ENCODE results near the gene JKAMP.
"Not testable (repeated sequence)": the region's sequence is repeated elsewhere in the genome, so short reads cannot be mapped to it uniquely, and the experiment has no call there.

The JKAMP gene, protein sequence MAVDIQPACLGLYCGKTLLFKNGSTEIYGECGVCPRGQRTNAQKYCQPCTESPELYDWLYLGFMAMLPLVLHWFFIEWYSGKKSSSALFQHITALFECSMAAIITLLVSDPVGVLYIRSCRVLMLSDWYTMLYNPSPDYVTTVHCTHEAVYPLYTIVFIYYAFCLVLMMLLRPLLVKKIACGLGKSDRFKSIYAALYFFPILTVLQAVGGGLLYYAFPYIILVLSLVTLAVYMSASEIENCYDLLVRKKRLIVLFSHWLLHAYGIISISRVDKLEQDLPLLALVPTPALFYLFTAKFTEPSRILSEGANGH

GRCh38 chr14:59483819-59484638 is at the start of gene JKAMP, which contains the start of gene L3HYPDH:
JKAMP (plus strand) TSS chr14:59484517; CDS start chr14:59484590, 73 bp downstream.
L3HYPDH (minus strand) TSS chr14:59484408; CDS start chr14:59484316, 92 bp downstream.
- TF ChIP-seq, protein P1, sequence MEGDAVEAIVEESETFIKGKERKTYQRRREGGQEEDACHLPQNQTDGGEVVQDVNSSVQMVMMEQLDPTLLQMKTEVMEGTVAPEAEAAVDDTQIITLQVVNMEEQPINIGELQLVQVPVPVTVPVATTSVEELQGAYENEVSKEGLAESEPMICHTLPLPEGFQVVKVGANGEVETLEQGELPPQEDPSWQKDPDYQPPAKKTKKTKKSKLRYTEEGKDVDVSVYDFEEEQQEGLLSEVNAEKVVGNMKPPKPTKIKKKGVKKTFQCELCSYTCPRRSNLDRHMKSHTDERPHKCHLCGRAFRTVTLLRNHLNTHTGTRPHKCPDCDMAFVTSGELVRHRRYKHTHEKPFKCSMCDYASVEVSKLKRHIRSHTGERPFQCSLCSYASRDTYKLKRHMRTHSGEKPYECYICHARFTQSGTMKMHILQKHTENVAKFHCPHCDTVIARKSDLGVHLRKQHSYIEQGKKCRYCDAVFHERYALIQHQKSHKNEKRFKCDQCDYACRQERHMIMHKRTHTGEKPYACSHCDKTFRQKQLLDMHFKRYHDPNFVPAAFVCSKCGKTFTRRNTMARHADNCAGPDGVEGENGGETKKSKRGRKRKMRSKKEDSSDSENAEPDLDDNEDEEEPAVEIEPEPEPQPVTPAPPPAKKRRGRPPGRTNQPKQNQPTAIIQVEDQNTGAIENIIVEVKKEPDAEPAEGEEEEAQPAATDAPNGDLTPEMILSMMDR (IDR thresholded peaks at IDR 0.05; ENCODE audit: borderline replicate concordance, insufficient read depth, low read depth, low read length): peak; percentile 45; the same call in 1 of the 2 replicates
- H3K4me3 ChIP-seq (ENCODE audit: low read depth, low read length): peak within 1 kb of the TSS; percentile 88

GRCh38 chr14:59435101-59435500 is 49.2 kb upstream of the JKAMP start:
- H3K4me3 ChIP-seq (ENCODE audit: low read depth, low read length): no peak overlapping the region
- TF ChIP-seq, protein P1 (IDR thresholded peaks at IDR 0.05; ENCODE audit: borderline replicate concordance, insufficient read depth, low read depth, low read length): no peak

DNA sequence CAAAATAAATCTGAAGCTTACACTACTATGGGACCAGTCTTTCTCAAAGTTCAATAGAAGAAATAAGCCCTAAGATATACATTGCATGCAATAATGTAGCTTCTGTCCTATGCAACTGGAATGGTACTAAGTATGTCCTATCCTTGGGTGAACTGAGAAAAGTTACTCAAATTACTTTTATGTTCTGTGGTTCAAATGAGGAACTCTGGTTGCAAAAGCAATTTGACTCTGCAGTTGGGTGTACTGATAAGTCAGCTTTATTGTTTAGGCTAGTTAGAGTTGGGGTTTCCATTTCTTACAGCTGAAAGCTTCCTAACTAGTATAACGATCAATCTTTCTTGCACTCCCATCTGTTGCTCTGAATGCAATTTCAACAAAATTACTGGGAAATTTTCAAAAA is 48.3 kb upstream of the JKAMP start:
- TF ChIP-seq, protein P1 (IDR thresholded peaks at IDR 0.05; ENCODE audit: borderline replicate concordance, insufficient read depth, low read depth, low read length): no peak
- H3K4me3 ChIP-seq (ENCODE audit: low read depth, low read length): no peak overlapping the region

- H3K4me3 ChIP-seq (ENCODE audit: low read depth, low read length): no peak overlapping the region
- TF ChIP-seq, protein P1 (IDR thresholded peaks at IDR 0.05; ENCODE audit: borderline replicate concordance, insufficient read depth, low read depth, low read length): no peak
Observed at GRCh38 chr14:59438195-59438647, 46.1 kb upstream of the JKAMP start.

GRCh38 chr14:59439256-59439965 is 44.9 kb upstream of the JKAMP start:
- TF ChIP-seq, protein P1 (IDR thresholded peaks at IDR 0.05; ENCODE audit: borderline replicate concordance, insufficient read depth, low read depth, low read length): no peak
- H3K4me3 ChIP-seq (ENCODE audit: low read depth, low read length): no peak overlapping the region

DNA sequence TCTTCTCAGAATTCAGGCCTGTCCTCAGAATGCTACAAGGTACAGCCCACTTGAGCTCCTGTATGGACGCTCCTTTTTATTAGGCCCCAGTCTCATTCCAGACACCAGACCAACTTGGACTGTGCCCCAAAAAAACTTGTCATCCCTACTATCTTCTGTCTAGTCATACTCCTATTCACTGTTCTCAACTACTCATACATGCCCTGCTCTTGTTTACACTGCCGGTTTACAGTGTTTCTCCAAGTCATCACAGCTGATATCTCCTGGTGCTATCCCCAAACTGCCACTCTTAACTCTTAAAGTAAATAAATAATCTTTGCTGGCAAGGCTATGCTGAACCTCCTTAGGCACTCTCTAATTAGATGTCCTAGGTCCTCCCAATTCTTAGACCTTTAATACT is 35.6 kb upstream of the JKAMP start:
- H3K4me3 ChIP-seq (ENCODE audit: low read depth, low read length): not testable (repeated sequence)

DNA sequence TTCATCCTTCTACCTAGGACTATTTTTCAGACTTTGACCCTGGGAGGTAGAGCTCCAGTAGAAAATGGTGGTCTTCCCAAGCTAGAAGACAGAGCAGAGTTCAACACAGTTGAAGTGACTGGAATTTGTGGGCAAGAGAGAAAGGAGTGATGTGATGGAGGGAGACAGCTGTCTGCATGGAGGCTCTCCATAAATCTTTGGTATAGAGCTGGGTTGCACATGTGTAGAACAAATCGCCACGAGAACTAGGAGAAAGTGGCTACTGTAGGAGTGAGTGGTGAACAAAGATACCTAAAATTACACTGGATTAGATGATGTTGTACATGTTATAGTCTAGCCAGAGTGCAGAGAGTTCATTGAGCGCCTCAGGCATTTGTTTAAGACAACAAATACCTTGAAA is 33.6 kb upstream of the JKAMP start:
- TF ChIP-seq, protein P1 (IDR thresholded peaks at IDR 0.05; ENCODE audit: borderline replicate concordance, insufficient read depth, low read depth, low read length): no peak
- H3K4me3 ChIP-seq (ENCODE audit: low read depth, low read length): no peak overlapping the region
